ENCODE results near the gene ACP1.

Gene ACP1

DNA sequence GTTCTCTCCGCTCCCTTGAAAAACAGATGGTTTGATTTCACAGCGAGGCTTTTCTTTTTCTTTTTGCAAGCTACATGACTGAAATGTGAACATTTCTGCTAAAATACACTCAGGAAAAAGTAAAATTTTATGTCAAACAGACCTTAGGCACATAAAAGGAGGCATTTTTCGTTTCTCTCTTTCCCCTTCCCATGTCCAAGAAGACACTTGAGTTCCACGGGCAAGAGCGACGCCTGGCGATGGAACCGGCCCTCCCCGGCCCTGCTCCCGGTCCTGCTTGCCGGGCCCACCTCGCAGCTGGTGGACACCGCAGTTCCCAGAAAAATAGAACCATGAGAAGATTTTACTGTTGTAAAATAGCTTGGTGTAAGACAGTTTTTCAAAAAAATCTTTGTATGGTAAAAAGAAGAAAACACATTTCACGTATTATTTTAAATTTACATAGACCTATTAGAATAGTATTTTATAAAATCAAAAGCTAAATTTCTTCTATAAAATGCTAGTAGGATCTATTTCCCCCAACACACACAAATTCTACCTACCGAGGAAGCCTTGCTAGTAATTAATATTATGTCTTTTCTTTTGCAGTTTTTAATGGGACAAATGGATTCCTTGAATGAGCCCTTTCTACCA, 25.5 kb downstream of the ACP1 start:
- H3K27ac ChIP-seq, result no peak overlapping the region
- no peak overlapping the region for H3K9ac ChIP-seq
- 0 out of 2 replicates have a peak, but pooled peaks have one; percentile 21 for TF ChIP-seq CTCF (conservative IDR thresholded peaks at IDR 0.05; ENCODE audit: low read depth, low read length)
- H3K27me3 ChIP-seq (ENCODE audit: insufficient read depth, low read depth), result no peaks in the 10 kb centered on the region
- no peaks in the 10 kb centered on the region for H3K79me2 ChIP-seq (ENCODE audit: insufficient read depth, low read depth)
- H3K4me2 ChIP-seq, result no peak overlapping the region
- H3K4me1 ChIP-seq (ENCODE audit: low read depth, poor library complexity, severe bottlenecking), result no peaks in the 10 kb centered on the region
- H3K36me3 ChIP-seq (ENCODE audit: insufficient read depth), result no peaks in the 10 kb centered on the region
- H2AFZ ChIP-seq (ENCODE audit: low read depth), result no peak overlapping the region
- H4K20me1 ChIP-seq (ENCODE audit: insufficient read depth), result no peaks in the 10 kb centered on the region
- H3K4me3 ChIP-seq (IDR thresholded peaks at IDR 0.05; ENCODE audit: insufficient read depth, low read depth, low read length), result no peak overlapping the region

- Histone ChIP-seq H4K20me1 (ENCODE audit: insufficient read depth) (no peaks in the 10 kb centered on the region), H3K4me2 (no peak overlapping the region), H3K4me1 (ENCODE audit: low read depth, poor library complexity, severe bottlenecking) (no peaks in the 10 kb centered on the region), H2AFZ (ENCODE audit: low read depth) (no peak overlapping the region), H3K27me3 (ENCODE audit: insufficient read depth, low read depth) (no peaks in the 10 kb centered on the region), H3K79me2 (ENCODE audit: insufficient read depth, low read depth) (no peaks in the 10 kb centered on the region), H3K4me3 (IDR thresholded peaks at IDR 0.05; ENCODE audit: insufficient read depth, low read depth, low read length) (no peak overlapping the region), H3K27ac (no peak overlapping the region), H3K36me3 (ENCODE audit: insufficient read depth) (no peaks in the 10 kb centered on the region), H3K9ac (no peak overlapping the region)
- TF ChIP-seq CTCF (conservative IDR thresholded peaks at IDR 0.05; ENCODE audit: low read depth, low read length), result no peak
Measured at GRCh38 chr2:295090-295489, 30.3 kb downstream of the ACP1 start.

- Histone ChIP-seq H4K20me1 (ENCODE audit: insufficient read depth) (no peaks in the 10 kb centered on the region), H3K79me2 (ENCODE audit: insufficient read depth, low read depth) (no peaks in the 10 kb centered on the region), H3K9ac (no peak overlapping the region), H3K27ac (no peak overlapping the region), H3K4me2 (no peak overlapping the region), H3K4me3 (IDR thresholded peaks at IDR 0.05; ENCODE audit: insufficient read depth, low read depth, low read length) (no peak overlapping the region), H3K4me1 (ENCODE audit: low read depth, poor library complexity, severe bottlenecking) (no peaks in the 10 kb centered on the region), H3K27me3 (ENCODE audit: insufficient read depth, low read depth) (no peaks in the 10 kb centered on the region), H3K36me3 (ENCODE audit: insufficient read depth) (no peaks in the 10 kb centered on the region), H2AFZ (ENCODE audit: low read depth) (no peak overlapping the region)
- no peak for TF ChIP-seq CTCF (conservative IDR thresholded peaks at IDR 0.05; ENCODE audit: low read depth, low read length)
Measured at GRCh38 chr2:296354-296753, 31.6 kb downstream of the ACP1 start.

DNA sequence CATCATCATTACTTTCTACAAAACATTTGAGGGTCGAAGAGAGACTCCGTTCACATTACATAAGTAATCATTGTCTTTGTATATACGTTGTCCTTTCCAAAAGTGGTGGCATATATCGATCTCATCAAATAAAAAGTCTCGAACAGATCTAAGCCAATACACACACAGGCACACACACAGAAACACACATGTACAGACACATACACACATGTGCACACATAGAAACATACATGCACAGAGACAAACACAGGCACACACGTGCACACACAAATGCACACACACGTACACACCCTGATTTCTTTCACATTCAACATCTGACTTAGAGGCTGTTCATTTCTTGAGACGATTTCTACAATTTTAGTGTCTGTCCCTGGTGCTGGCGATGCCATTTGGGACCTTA, 40.6 kb downstream of the ACP1 start:
- Histone ChIP-seq H3K27me3 (ENCODE audit: insufficient read depth, low read depth) (no peaks in the 10 kb centered on the region), H3K4me2 (no peak overlapping the region), H4K20me1 (ENCODE audit: insufficient read depth) (no peaks in the 10 kb centered on the region), H3K4me1 (ENCODE audit: low read depth, poor library complexity, severe bottlenecking) (no peaks in the 10 kb centered on the region), H3K79me2 (ENCODE audit: insufficient read depth, low read depth) (no peaks in the 10 kb centered on the region), H3K36me3 (ENCODE audit: insufficient read depth) (no peaks in the 10 kb centered on the region), H3K27ac (no peak overlapping the region), H3K9ac (no peak overlapping the region), H3K4me3 (IDR thresholded peaks at IDR 0.05; ENCODE audit: insufficient read depth, low read depth, low read length) (no peak overlapping the region), H2AFZ (ENCODE audit: low read depth) (no peak overlapping the region)
- no peak for TF ChIP-seq CTCF (conservative IDR thresholded peaks at IDR 0.05; ENCODE audit: low read depth, low read length)

All from KMS-11 (cell line).